Upper lobe of left lung (tissue), 6 donors: Measurements from ENCODE around the gene SLC25A22. TPM values are rescaled to one million over a fixed set of nuclear protein-coding genes. Genes with fewer than 3 reads are reported as not detected.

ENCODE experiments used
- ATAC-seq, 2 donors: fragments of 200-7000 bp; cut with Tn5 transposase; one replicate each; pipeline ENCODE4 v1.9.1; 2022; ENCODE audit warnings: mild to moderate bottlenecking in 2 of 2, moderate library complexity in 2 of 2; ENCODE audit not compliant: low FRiP score in 2 of 2
- DNase-seq, 2 donors: peaks; one replicate each; pipeline ENCODE4 v3.0.0-alpha.2; 2019 to 2020
- H3K27ac ChIP-seq, 4 donors: fragments of 200-600 bp; sonication (generic); one replicate each; pipeline ENCODE4 v1.5.1; 2016 to 2019
- H3K27me3 ChIP-seq, 4 donors: fragments of 200-600 bp; sonication (generic); one replicate each; pipeline ENCODE4 v1.5.1; 2017 to 2019
- H3K36me3 ChIP-seq, 4 donors: fragments of 200-600 bp; sonication (generic); one replicate each; pipeline ENCODE4 v1.5.1; 2016 to 2019
- H3K4me1 ChIP-seq, 4 donors: fragments of 200-600 bp; sonication (generic); one replicate each; pipeline ENCODE4 v1.5.1; 2018 to 2019
- H3K4me3 ChIP-seq, 4 donors: fragments of 200-600 bp; sonication (generic); one replicate each; pipeline ENCODE4 v1.5.1; 2017 to 2019; ENCODE audit warnings: mild to moderate bottlenecking in 2 of 4, moderate library complexity in 1 of 4
- H3K9me3 ChIP-seq, 4 donors: fragments of 200-600 bp; sonication (generic); one replicate each; pipeline ENCODE4 v1.5.1; 2018 to 2019
- EP300 ChIP-seq, 4 donors: sonication (generic); formaldehyde crosslinking; IDR thresholded peaks; one replicate each; pipeline ENCODE4 v1.5.1; 2017; ENCODE audit warnings: antibody characterized with exemption in 4 of 4, control low read depth in 2 of 4
- POLR2A ChIP-seq, 4 donors: fragments of 450-650 bp; IDR thresholded peaks; one replicate each; pipeline ENCODE4 v1.5.1; 2016 to 2017; ENCODE audit warnings: antibody characterized with exemption in 4 of 4, mild to moderate bottlenecking in 2 of 4
- POLR2AphosphoS5 ChIP-seq, 2 donors: sonication (generic); formaldehyde crosslinking; IDR thresholded peaks; one replicate each; pipeline ENCODE4 v1.5.1; 2017; ENCODE audit warnings: antibody characterized with exemption in 2 of 2
- WGBS, 2 donors: methylation state at CpG; one replicate each; pipeline ENCODE4 v1.1.5; 2017 to 2018; 5-methylcytosine and 5-hydroxymethylcytosine counted together
- total RNA-seq, 6 donors: library from RNA; depleted of rRNA in 4 of 6; stranded (reverse); fragments of >200 nt in 4 of 6; gene quantifications; one replicate each; pipeline versions ENCODE4 v1.1.0 to v1.2.1, GENCODE V29; 2016 to 2021
- TF ChIP-seq, protein P1 (sequence below), 6 experiments: fragments of 450-650 bp in 4 of 6; fragments of 200-600 bp in 2 of 6; sonication (generic) in 2 of 6; IDR thresholded peaks; one replicate each; pipeline ENCODE4 v1.5.1; 2016 to 2019; ENCODE audit warnings: antibody characterized with exemption in 6 of 6
- donor health status: DM: no; HTN: no; CAD: no; lungs with moderate emphysema.
- donor health status: DM: no; HTN: yes; CAD: no; lungs with severe emphysema.

The SLC25A22 gene
- total RNA-seq, 6 donors from 2014 or later, result 13.6 to 29.3 (median 22.3) TPM

DNA sequence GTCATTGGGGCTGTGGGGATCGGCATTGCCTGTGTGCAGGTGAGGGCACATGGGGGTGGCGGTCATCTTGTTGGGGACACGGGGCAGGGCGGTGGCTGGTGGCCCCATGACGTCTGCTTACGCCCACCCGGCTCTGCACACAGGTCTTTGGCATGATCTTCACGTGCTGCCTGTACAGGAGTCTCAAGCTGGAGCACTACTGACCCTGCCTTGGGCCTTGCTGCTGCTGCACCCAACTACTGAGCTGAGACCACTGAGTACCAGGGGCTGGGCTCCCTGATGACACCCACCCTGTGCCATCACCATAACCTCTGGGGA lies 39.9 kb upstream of the SLC25A22 start:
- Histone ChIP-seq H3K27me3 (no peaks in the 10 kb centered on the region), H3K27ac (peak overlapping the region in 1 of 4 donors; percentile 87), H3K4me3 (no peak overlapping the region), H3K36me3 (peaks cover 20 to 52% (median 49%) of the 10 kb centered on the region in 4 donors), H3K4me1 (peaks cover 45 to 88% (median 52%) of the 10 kb centered on the region in 4 donors), H3K9me3 (no peaks in the 10 kb centered on the region)
- no peak for TF ChIP-seq EP300 (IDR thresholded peaks at IDR 0.05)
- TF ChIP-seq POLR2A (IDR thresholded peaks at IDR 0.05), result no peak
- no peak for TF ChIP-seq POLR2AphosphoS5 (IDR thresholded peaks at IDR 0.05)
- TF ChIP-seq, protein P1, sequence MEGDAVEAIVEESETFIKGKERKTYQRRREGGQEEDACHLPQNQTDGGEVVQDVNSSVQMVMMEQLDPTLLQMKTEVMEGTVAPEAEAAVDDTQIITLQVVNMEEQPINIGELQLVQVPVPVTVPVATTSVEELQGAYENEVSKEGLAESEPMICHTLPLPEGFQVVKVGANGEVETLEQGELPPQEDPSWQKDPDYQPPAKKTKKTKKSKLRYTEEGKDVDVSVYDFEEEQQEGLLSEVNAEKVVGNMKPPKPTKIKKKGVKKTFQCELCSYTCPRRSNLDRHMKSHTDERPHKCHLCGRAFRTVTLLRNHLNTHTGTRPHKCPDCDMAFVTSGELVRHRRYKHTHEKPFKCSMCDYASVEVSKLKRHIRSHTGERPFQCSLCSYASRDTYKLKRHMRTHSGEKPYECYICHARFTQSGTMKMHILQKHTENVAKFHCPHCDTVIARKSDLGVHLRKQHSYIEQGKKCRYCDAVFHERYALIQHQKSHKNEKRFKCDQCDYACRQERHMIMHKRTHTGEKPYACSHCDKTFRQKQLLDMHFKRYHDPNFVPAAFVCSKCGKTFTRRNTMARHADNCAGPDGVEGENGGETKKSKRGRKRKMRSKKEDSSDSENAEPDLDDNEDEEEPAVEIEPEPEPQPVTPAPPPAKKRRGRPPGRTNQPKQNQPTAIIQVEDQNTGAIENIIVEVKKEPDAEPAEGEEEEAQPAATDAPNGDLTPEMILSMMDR (IDR thresholded peaks at IDR 0.05), result no peak
- 73 to 90% methylated on average over 7 to 8 of the region's 8 CpGs for whole genome bisulfite sequencing, 2 donors
- DNase-seq (no peak), ATAC-seq (no peak)

DNA sequence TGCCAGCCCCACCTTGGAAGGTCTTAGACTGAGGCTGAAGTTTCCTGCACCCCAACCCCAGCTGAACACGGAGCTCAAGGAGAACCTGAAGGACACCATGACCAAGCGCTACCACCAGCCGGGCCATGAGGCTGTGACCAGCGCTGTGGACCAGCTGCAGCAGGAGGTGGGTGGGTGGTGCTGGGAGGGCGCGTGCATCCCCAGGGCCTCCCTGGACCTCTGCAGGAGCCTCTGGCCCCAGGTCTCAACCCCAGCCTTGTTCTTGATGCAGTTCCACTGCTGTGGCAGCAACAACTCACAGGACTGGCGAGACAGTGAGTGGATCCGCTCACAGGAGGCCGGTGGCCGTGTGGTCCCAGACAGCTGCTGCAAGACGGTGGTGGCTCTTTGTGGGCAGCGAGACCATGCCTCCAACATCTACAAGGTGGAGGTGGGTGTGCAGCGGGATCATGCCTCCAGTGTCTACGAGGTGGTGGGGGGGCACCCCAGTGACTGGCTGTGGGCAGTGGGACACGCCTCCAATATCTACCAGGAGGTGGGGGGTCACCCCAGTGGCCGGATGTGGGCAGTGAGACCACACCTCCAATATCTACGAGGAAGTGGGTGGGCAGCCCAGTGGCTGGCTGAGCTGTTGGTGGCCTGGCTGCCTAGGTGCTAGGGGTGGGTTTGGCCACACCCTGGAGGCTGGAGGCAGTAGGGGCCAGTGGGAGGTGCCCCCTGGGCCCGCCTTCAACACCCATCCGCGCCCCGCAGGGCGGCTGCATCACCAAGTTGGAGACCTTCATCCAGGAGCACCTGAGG lies 39.3 kb upstream of the SLC25A22 start:
- Histone ChIP-seq H3K27ac (peak overlapping the region in 2 of 4 donors; percentile 8 to 87), H3K4me3 (no peak overlapping the region), H3K36me3 (peaks cover 20 to 52% (median 49%) of the 10 kb centered on the region in 4 donors), H3K4me1 (peaks cover 47 to 88% (median 54%) of the 10 kb centered on the region in 4 donors), H3K9me3 (no peaks in the 10 kb centered on the region), H3K27me3 (no peaks in the 10 kb centered on the region)
- ATAC-seq (no peak), DNase-seq (peak in 1 of 2 donors; percentile 79)
- TF ChIP-seq, protein P1 (IDR thresholded peaks at IDR 0.05), result peak in 1 of 6 experiments; percentile 4
- TF ChIP-seq POLR2A (IDR thresholded peaks at IDR 0.05), result no peak
- 80 to 93% methylated on average over 14 to 16 of the region's 22 CpGs for WGBS, 2 donors

GRCh38 chr11:836700-837099 lies 38.6 kb upstream of the SLC25A22 start:
- peaks cover 52 to 92% (median 60%) of the 10 kb centered on the region in 4 donors for H3K4me1 ChIP-seq
- H3K4me3 ChIP-seq, result no peak overlapping the region
- ATAC-seq (no peak), DNase-seq (peak in 1 of 2 donors; percentile 32)
- H3K9me3 ChIP-seq, result no peaks in the 10 kb centered on the region
- WGBS, 2 donors, result 98 to 100% methylated on average over 3 to 9 of the region's 9 CpGs
- H3K27me3 ChIP-seq, result no peaks in the 10 kb centered on the region
- H3K36me3 ChIP-seq, result peaks cover 20 to 52% (median 49%) of the 10 kb centered on the region in 4 donors
- TF ChIP-seq, protein P1 (IDR thresholded peaks at IDR 0.05), result no peak
- TF ChIP-seq EP300 (IDR thresholded peaks at IDR 0.05), result no peak
- no peak for TF ChIP-seq POLR2A (IDR thresholded peaks at IDR 0.05)
- no peak for TF ChIP-seq POLR2AphosphoS5 (IDR thresholded peaks at IDR 0.05)
- H3K27ac ChIP-seq, result peak overlapping the region in 2 of 4 donors; percentile 8 to 87

GRCh38 chr11:836274-836673 lies 38.2 kb upstream of the SLC25A22 start:
- TF ChIP-seq POLR2AphosphoS5 (IDR thresholded peaks at IDR 0.05), result no peak
- TF ChIP-seq, protein P1 (IDR thresholded peaks at IDR 0.05), result no peak
- no peak for TF ChIP-seq POLR2A (IDR thresholded peaks at IDR 0.05)
- no peak for TF ChIP-seq EP300 (IDR thresholded peaks at IDR 0.05)
- Histone ChIP-seq H3K27me3 (no peaks in the 10 kb centered on the region), H3K4me1 (peaks cover 50 to 92% (median 60%) of the 10 kb centered on the region in 4 donors), H3K36me3 (peaks cover 20 to 52% (median 49%) of the 10 kb centered on the region in 4 donors), H3K27ac (peak overlapping the region; percentile 24 to 94 (median 63)), H3K4me3 (no peak overlapping the region), H3K9me3 (no peaks in the 10 kb centered on the region)
- no peak for ATAC-seq
- DNase-seq, result peak in 1 of 2 donors; percentile 70
- 86% methylated on average over 4 of the region's 14 CpGs; no CpG with 5 or more reads in 1 of the 2 donors for WGBS, 2 donors
